Left ventricle myocardium superior (tissue), 1 donor: ENCODE data around the gene HOXB1. TPM values are rescaled to one million over a fixed set of nuclear protein-coding genes. Genes with fewer than 3 reads are reported as not detected.
A peak's percentile ranks its signal among the peaks of the same experiment; 100 is the strongest.

Source experiments
- ATAC-seq: fragments of 200-7000 bp; cut with Tn5 transposase; one replicate; pipeline ENCODE4 v1.9.1; 2020; ENCODE audit warnings: mild to moderate bottlenecking, moderate library complexity
- DNase-seq: peaks from one replicate; pipeline ENCODE4 v3.0.0-alpha.2; 2020
- intact Hi-C: fragments of 100-400 bp; cut with micrococcal nuclease; formaldehyde crosslinking; loops from one replicate; pipeline ENCODE4 v1.11.0; 2022
- long read RNA-seq: library from polyadenylated mRNA; unstranded; transcript quantifications from one replicate; pipeline ENCODE4 v2.0.0, GENCODE V29; 2021
- total RNA-seq: library from RNA; stranded (reverse); fragmentation: NEBNext Ultra II Directional; extraction: Animal tissue kit (Norgen Biotek cat#: 25700); gene quantifications from one replicate; pipeline ENCODE4 v1.2.1, GENCODE V29; 2021
- donor health status: DM: no; HTN: yes; CAD: no; lungs with severe emphysema.

HOXB1 gene
- not detected for total RNA-seq
- long read RNA-seq, result 0 reads

- intact Hi-C loops, result no loop called here
- DNase-seq (no peak), ATAC-seq (no peak)
Observed at GRCh38 chr17:48530887-48531272, at the start of gene HOXB1. HOXB1 (minus strand) TSS chr17:48531011; CDS start chr17:48530904, 107 bp downstream.

- ATAC-seq (no peak), DNase-seq (no peak)
- intact Hi-C loops, result no loop called here
Observed at GRCh38 chr17:48579760-48580554, 49.1 kb upstream of the HOXB1 start.

GRCh38 chr17:48579471-48579759 lies 48.6 kb upstream of the HOXB1 start:
- no peak for ATAC-seq
- DNase-seq, result no peak
- intact Hi-C loops, result no loop called here

- DNase-seq (no peak), ATAC-seq (no peak)
- intact Hi-C loops, result no loop called here
Observed at GRCh38 chr17:48578616-48579470, 48.0 kb upstream of the HOXB1 start.

DNA sequence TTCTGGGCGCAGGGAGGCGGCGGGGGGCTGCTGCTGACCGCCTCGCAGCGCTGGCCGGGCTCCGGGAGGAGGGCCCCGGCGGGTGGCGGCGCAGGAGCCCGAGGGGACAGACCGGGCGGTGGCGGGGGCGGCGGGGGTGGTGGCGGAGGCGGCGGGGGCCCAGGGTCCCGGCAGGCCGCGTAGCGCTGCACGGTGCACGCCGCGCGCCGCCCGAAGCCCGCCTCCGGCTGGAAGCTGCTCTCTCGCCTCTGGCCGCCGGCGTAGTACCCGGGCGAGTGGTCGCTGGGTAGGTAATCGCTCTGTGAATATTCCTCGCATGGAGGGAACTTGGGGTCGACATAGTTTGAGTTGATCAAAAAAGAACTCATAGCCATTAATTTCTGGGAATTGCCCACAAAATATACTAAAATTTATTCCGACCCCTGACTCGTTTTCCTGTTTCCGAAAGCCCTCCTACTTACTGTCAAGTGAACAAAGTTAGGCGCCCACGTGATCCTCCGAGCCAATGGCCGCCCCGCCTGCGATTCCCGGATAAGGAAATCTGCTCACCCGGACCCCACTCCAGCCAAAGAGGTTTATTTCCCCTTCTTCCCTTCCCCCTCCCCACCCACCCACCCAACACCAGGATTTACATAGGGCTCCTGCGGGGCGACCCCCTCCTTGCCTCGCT lies 47.3 kb upstream of the HOXB1 start, which contains the start of gene HOXB4:
Gene HOXB4 (minus strand): TSS at position 405 of the 670 bp plus-strand sequence. CDS start 31 bp downstream, at position 374.
- peak; percentile 52 for ATAC-seq
- peak; percentile 74 for DNase-seq
- intact Hi-C loops, result no loop called here

- no peak for ATAC-seq
- intact Hi-C loops, result no loop called here
- no peak for DNase-seq
Observed at GRCh38 chr17:48577330-48577945, 46.6 kb upstream of the HOXB1 start.

GRCh38 chr17:48576479-48577309 lies 45.9 kb upstream of the HOXB1 start:
- intact Hi-C loops, result no loop called here
- no peak for DNase-seq
- no peak for ATAC-seq

GRCh38 chr17:48575673-48576478 lies 45.1 kb upstream of the HOXB1 start:
- ATAC-seq, result no peak
- intact Hi-C loops, result no loop called here
- DNase-seq, result no peak

DNA sequence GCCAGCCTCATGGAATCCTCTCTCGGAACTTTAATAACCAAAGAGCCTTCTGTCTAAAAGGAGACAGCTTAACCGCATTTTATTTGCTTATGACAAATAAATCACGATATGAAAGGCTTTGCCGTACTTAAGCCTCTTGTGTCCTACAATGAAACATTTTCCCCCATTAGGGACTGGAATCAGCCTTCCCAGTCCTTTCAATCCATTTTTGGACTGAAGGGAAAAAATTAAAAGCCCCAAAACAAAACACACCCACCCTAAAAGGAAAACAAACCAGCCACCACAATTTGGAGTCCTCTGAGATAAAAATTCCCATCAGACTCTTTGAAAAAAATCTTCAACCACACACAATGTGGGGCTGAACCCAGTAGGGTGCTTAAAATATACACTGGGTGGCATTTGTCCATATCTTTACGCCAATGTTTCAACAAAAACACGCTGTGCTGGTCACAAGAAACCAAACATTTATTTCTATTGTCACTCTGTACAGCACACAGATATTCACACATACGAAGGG lies 44.3 kb upstream of the HOXB1 start:
- ATAC-seq (no peak), DNase-seq (no peak)
- intact Hi-C loops, result no loop called here

- intact Hi-C loops, result no loop called here
- DNase-seq (no peak), ATAC-seq (no peak)
Observed at GRCh38 chr17:48574505-48575065, 43.8 kb upstream of the HOXB1 start.

GRCh38 chr17:48571826-48572417 lies 41.1 kb upstream of the HOXB1 start:
- no peak for ATAC-seq
- DNase-seq, result no peak
- intact Hi-C loops, result no loop called here

DNA sequence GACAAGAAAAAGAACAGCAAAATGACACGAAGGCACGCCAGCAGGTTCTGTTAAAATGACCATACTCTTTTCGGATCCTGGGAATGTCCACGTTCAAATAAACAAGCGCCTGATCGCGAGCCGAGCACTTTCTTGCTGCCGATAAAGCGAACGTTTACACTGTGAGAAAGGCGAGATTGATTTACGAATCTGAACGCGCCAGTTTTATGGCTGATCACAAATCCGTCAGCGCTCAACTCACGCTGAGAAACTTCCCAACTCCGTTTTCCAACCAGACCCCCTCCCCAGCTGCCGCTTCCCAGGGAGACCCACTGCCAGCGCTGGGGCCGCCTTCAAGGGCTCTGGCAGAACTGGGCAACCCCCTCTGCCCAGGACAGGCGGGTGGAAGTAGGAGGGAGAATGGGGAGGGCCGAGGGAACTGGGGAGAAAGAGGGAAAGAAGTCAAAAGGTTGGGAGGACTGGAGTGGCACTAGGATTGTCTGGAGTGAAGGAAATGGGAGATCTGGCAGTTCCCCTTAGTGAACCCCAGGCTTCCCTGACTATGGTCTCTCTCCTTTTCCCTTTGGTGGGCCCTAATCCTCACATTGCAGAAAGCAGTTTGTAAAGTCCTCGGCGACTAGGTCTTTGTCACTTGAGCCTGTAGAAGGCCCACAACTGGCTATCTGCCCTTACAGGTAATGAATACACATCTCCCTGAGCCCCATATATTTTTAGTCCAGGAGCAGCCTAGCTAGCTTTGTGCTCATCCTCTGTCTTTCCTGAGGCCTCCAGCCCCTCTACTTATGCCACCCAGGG lies 40.4 kb upstream of the HOXB1 start:
- ATAC-seq, result no peak

GRCh38 chr17:48570325-48571023 lies 39.7 kb upstream of the HOXB1 start:
- ATAC-seq (no peak), DNase-seq (no peak)
- intact Hi-C loops, result no loop called here

More for the DNA sequence above, 40.4 kb upstream of the HOXB1 start:
- intact Hi-C loops, result no loop called here
- no peak for DNase-seq

DNA sequence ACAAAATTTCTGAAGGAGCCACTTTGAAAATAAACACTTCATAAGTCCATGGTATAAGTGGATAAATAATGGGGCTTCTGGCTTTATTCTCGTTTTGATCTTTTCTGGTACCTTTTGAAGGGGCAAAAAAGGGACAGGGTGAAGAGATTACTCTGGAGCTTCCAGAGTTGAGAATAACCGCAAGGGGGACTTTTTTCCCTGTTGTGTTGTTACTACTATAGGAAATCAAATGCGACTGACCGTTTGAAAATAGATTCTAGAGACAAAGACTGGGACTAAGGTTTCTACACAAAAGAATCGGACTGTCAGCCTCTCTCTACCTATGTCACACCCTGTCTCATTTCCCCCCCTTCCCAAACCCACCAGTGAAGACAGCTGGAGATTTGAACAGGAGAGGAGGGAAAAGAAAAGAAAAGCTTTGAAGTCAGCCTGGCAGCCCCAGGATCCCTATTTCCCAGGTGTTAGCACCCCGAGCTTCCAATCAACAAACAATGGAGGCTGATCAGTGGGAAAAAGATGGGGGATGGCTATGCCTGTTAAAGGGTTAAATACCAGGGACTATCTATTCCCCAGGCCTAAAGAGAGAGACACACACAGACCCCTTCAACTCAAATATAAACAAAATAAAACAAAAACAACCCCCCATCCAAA lies 39.0 kb upstream of the HOXB1 start:
- DNase-seq, result no peak
- ATAC-seq, result no peak
- intact Hi-C loops, result no loop called here

GRCh38 chr17:48569240-48569582 lies 38.4 kb upstream of the HOXB1 start:
- intact Hi-C loops, result no loop called here
- DNase-seq (no peak), ATAC-seq (no peak)
